ENCODE measurements around the gene PHF21B.

GRCh38 chr22:44974454-44974853 is 35.4 kb downstream of the PHF21B start:
- TF ChIP-seq CTCF (IDR thresholded peaks at IDR 0.05) (no peak), ZFX (IDR thresholded peaks at IDR 0.05; ENCODE audit: borderline replicate concordance) (no peak)
